H1 (cell line): ENCODE data around the gene ZNF587B. TPM values are rescaled to one million over a fixed set of nuclear protein-coding genes. Genes with fewer than 3 reads are reported as not detected.

Source experiments
- CTCF ChIA-PET: fragments of 300-600 bp; sonication (Branson Sonifier 250); formaldehyde crosslinking; loops from one replicate; lab custom pipeline; 2021; ENCODE audit not compliant: partially characterized antibody; lab: Charles Lee
- POLR2A ChIA-PET: fragments of 300-600 bp; sonication (Branson Sonifier 250); formaldehyde crosslinking; loops from one replicate; lab custom pipeline; 2021; ENCODE audit warnings: inconsistent platforms; ENCODE audit not compliant: partially characterized antibody; lab: Charles Lee
- DNase-seq, 2 experiments: peaks; one replicate each; pipeline versions ENCODE4 v3.0.0 to v3.0.0-alpha.2; 2010 to 2022; ENCODE audit warnings: low spot score in 2 of 2, low read depth in 1 of 2, mixed read lengths in 1 of 2
- FAIRE-seq: peaks from 2 replicates; lab custom pipeline; 2011; peaks lifted over from hg19 to GRCh38; lab: Jason Lieb, UNC
- H2AFZ ChIP-seq: 2 replicates; pipeline ENCODE4 v1.8.1; 2012; ENCODE audit warnings: low read length, inconsistent platforms
- H2AK5ac ChIP-seq: 2 replicates; pipeline ENCODE4 v1.6.1; 2013; ENCODE audit warnings: low read depth, low read length
- H2BK120ac ChIP-seq: replicated peaks from 2 replicates; pipeline ENCODE3; 2013; ENCODE audit warnings: low read depth, low read length, inconsistent platforms
- H2BK12ac ChIP-seq: 2 replicates; pipeline ENCODE4 v1.6.1; 2013; ENCODE audit warnings: low read depth, low read length
- H2BK15ac ChIP-seq: 2 replicates; pipeline ENCODE4 v1.6.1; 2013; ENCODE audit warnings: low read length
- H2BK20ac ChIP-seq: 2 replicates; pipeline ENCODE4 v1.6.1; 2013; ENCODE audit warnings: low read length
- H2BK5ac ChIP-seq: 2 replicates; pipeline ENCODE4 v1.6.1; 2013; ENCODE audit warnings: low read depth, low read length
- H3K14ac ChIP-seq: 2 replicates; pipeline ENCODE4 v1.6.1; 2013; ENCODE audit warnings: inconsistent platforms; ENCODE audit not compliant: insufficient read length
- H3K18ac ChIP-seq: 2 replicates; pipeline ENCODE4 v1.6.1; 2013; ENCODE audit warnings: low read length; ENCODE audit errors: extremely low read depth
- H3K23ac ChIP-seq: 2 replicates; pipeline ENCODE4 v1.6.1; 2013; ENCODE audit warnings: inconsistent platforms; ENCODE audit not compliant: insufficient read length
- H3K23me2 ChIP-seq: 2 replicates; pipeline ENCODE4 v1.6.1; 2013; ENCODE audit warnings: low read depth, low read length
- H3K27ac ChIP-seq: 2 replicates; pipeline ENCODE4 v1.6.1; 2011; ENCODE audit warnings: low read depth, low read length, inconsistent platforms
- H3K27me3 ChIP-seq, 4 experiments: replicated peaks in 1 of 4; 1 replicate in 1 of 4; 2 replicates in 3 of 4; pipeline versions ENCODE4 v1.6.1 to v1.8.1; 2011 to 2013; ENCODE audit warnings: low read length in 3 of 4, mild to moderate bottlenecking in 3 of 4, inconsistent platforms in 2 of 4, mixed read lengths in 2 of 4, moderate library complexity in 1 of 4; ENCODE audit not compliant: control insufficient read depth in 3 of 4, insufficient read depth in 3 of 4; ENCODE audit errors: extremely low read depth in 1 of 4
- H3K36me3 ChIP-seq, 4 experiments: 2 replicates each; pipeline versions ENCODE4 v1.6.1 to v1.8.1; 2011 to 2013; ENCODE audit warnings: mild to moderate bottlenecking in 4 of 4, low read length in 3 of 4, moderate library complexity in 2 of 4, control low read depth in 1 of 4, inconsistent platforms in 1 of 4; ENCODE audit not compliant: insufficient read depth in 4 of 4, control insufficient read depth in 2 of 4
- H3K4ac ChIP-seq: replicated peaks from 2 replicates; pipeline ENCODE3; 2013; ENCODE audit warnings: low read length, low read depth, mixed read lengths, inconsistent platforms; ENCODE audit not compliant: insufficient read length
- H3K4me1 ChIP-seq, 4 experiments: replicated peaks in 1 of 4; 1 replicate in 1 of 4; 2 replicates in 3 of 4; pipeline versions ENCODE4 v1.6.1 to v1.8.1; 2011 to 2013; ENCODE audit warnings: low read length in 3 of 4, inconsistent platforms in 2 of 4, mixed read lengths in 1 of 4; ENCODE audit not compliant: insufficient read depth in 4 of 4, control insufficient read depth in 3 of 4
- H3K4me2 ChIP-seq, 2 experiments: 2 replicates each; pipeline versions ENCODE4 v1.6.1 to v1.8.1; 2011 to 2013; ENCODE audit warnings: low read depth in 2 of 2, low read length in 2 of 2, control low read depth in 1 of 2, inconsistent platforms in 1 of 2, mild to moderate bottlenecking in 1 of 2; ENCODE audit not compliant: insufficient read depth in 1 of 2
- H3K4me3 ChIP-seq, 4 experiments: fragments of 200-600, 300-600 bp in 1 of 4; sonication (generic), shearing (Covaris generic), sonication (Bioruptor Twin) in 1 of 4; 2 replicates each; pipeline versions ENCODE4 v1.5.1 to v1.8.1; 2011 to 2016; ENCODE audit warnings: low read length in 4 of 4, low read depth in 3 of 4, control low read depth in 2 of 4, inconsistent platforms in 2 of 4, mild to moderate bottlenecking in 2 of 4, mixed read lengths in 1 of 4, moderate library complexity in 1 of 4; ENCODE audit not compliant: insufficient read depth in 2 of 4; ENCODE audit errors: extremely low read depth in 1 of 4
- H3K56ac ChIP-seq: replicated peaks from 2 replicates; pipeline ENCODE3; 2013; ENCODE audit warnings: low read depth, mild to moderate bottlenecking, mixed read lengths, low read length, inconsistent platforms; ENCODE audit not compliant: insufficient read length
- H3K79me1 ChIP-seq: 2 replicates; pipeline ENCODE4 v1.6.1; 2013; ENCODE audit warnings: low read depth, low read length, control low read depth
- H3K79me2 ChIP-seq, 2 experiments: 2 replicates each; pipeline versions ENCODE4 v1.6.1 to v1.8.1; 2012 to 2013; ENCODE audit warnings: low read length in 2 of 2, mild to moderate bottlenecking in 2 of 2, inconsistent platforms in 1 of 2; ENCODE audit not compliant: insufficient read depth in 2 of 2, control insufficient read depth in 1 of 2
- H3K9ac ChIP-seq, 4 experiments: replicated peaks in 1 of 4; 1 replicate in 1 of 4; 2 replicates in 3 of 4; pipeline versions ENCODE4 v1.6.1 to v1.8.1; 2011 to 2013; ENCODE audit warnings: low read depth in 3 of 4, low read length in 3 of 4, control low read depth in 2 of 4, mild to moderate bottlenecking in 2 of 4, moderate library complexity in 2 of 4, inconsistent platforms in 1 of 4; ENCODE audit errors: extremely low read depth in 1 of 4
- H3K9me3 ChIP-seq, 2 experiments: 2 replicates each; pipeline versions ENCODE4 v1.6.1 to v1.8.1; 2012 to 2013; ENCODE audit warnings: mild to moderate bottlenecking in 2 of 2, moderate library complexity in 2 of 2, control low read depth in 1 of 2, inconsistent platforms in 1 of 2, low read depth in 1 of 2, low read length in 1 of 2, mixed read lengths in 1 of 2; ENCODE audit not compliant: insufficient read depth in 2 of 2
- H4K20me1 ChIP-seq, 2 experiments: replicated peaks in 1 of 2; 2 replicates each; pipeline versions ENCODE3 to v1.8.1; 2011 to 2013; ENCODE audit warnings: inconsistent platforms in 2 of 2, low read length in 2 of 2, mild to moderate bottlenecking in 1 of 2; ENCODE audit not compliant: insufficient read depth in 2 of 2, control insufficient read depth in 1 of 2
- H4K5ac ChIP-seq: 2 replicates; pipeline ENCODE4 v1.6.1; 2013; ENCODE audit warnings: low read length, low read depth, mixed read lengths, inconsistent platforms; ENCODE audit not compliant: insufficient read length
- H4K8ac ChIP-seq: 2 replicates; pipeline ENCODE4 v1.8.0; 2013; ENCODE audit warnings: mild to moderate bottlenecking, moderate library complexity, low read length, inconsistent platforms; ENCODE audit not compliant: insufficient read depth; ENCODE audit errors: extremely low read depth
- H4K91ac ChIP-seq: replicated peaks from 2 replicates; pipeline ENCODE3; 2013; ENCODE audit warnings: low read length, mixed read lengths, inconsistent platforms; ENCODE audit not compliant: insufficient read length
- BACH1 ChIP-seq: IDR thresholded peaks from 2 replicates; pipeline ENCODE4 v1.6.1; 2012; ENCODE audit warnings: low read length, improper control_type of control experiment
- CHD2 ChIP-seq: IDR thresholded peaks from 2 replicates; pipeline ENCODE4 v1.6.1; 2012; ENCODE audit warnings: low read length, improper control_type of control experiment
- FOSL1 ChIP-seq: IDR thresholded peaks from 2 replicates; pipeline ENCODE4 v1.6.1; 2011; ENCODE audit warnings: mild to moderate bottlenecking, low read depth, low read length, moderate library complexity; ENCODE audit not compliant: insufficient read depth
- JUN ChIP-seq: IDR thresholded peaks from 2 replicates; pipeline ENCODE4 v1.6.1; 2011; ENCODE audit warnings: low read depth, mild to moderate bottlenecking, improper control_type of control experiment, low read length
- MAFK ChIP-seq: IDR thresholded peaks from 2 replicates; pipeline ENCODE4 v1.6.1; 2012; ENCODE audit warnings: low read depth, mild to moderate bottlenecking, improper control_type of control experiment, low read length
- SAP30 ChIP-seq: fragments of 300-600 bp; sonication (generic); IDR thresholded peaks from 2 replicates; pipeline ENCODE4 v1.7.1; 2012; ENCODE audit warnings: low read length, moderate library complexity, mild to moderate bottlenecking, inconsistent platforms; ENCODE audit not compliant: insufficient read depth, insufficient replicate concordance
- SUZ12 ChIP-seq: fragments of 200-600 bp; sonication (generic); IDR thresholded peaks from 2 replicates; pipeline ENCODE4 v1.6.1; 2012; ENCODE audit warnings: mild to moderate bottlenecking, inconsistent platforms, low read length, moderate library complexity, mixed read lengths
- TBP ChIP-seq: IDR thresholded peaks from 2 replicates; pipeline ENCODE4 v1.6.1; 2011; ENCODE audit warnings: low read depth, low read length, improper control_type of control experiment
- TEAD4 ChIP-seq: IDR thresholded peaks from 2 replicates; pipeline ENCODE4 v1.6.1; 2012; ENCODE audit warnings: low read depth, low read length, inconsistent platforms, mixed read lengths
- ZNF274 ChIP-seq: IDR thresholded peaks from 2 replicates; pipeline ENCODE4 v1.7.0; 2012; ENCODE audit warnings: low read length, borderline replicate concordance; ENCODE audit errors: extremely low read depth
- WGBS, 2 experiments: shearing (Covaris generic) in 1 of 2; methylation state at CpG; one replicate each; pipeline versions ENCODE4 v1.1.6 to v1.1.7; 2013 to 2015; ENCODE audit warnings: low lambda C conversion rate in 2 of 2, mixed read lengths in 2 of 2, inconsistent platforms in 1 of 2, low coverage in 1 of 2, missing lambda C conversion rate in 1 of 2; ENCODE audit not compliant: insufficient replicate concordance in 2 of 2, insufficient coverage in 1 of 2, insufficient read length in 1 of 2; ENCODE audit errors: extremely low coverage in 1 of 2, missing lambda C conversion rate in 1 of 2; 5-methylcytosine and 5-hydroxymethylcytosine counted together
- polyA plus RNA-seq, 7 experiments: library from polyadenylated mRNA; depleted of rRNA in 3 of 7; stranded (reverse) in 5 of 7; unstranded in 2 of 7; fragments of >200 nt in 5 of 7; fragments of 200-250 nt in 2 of 7; gene quantifications; 1 replicate in 5 of 7; 2 replicates in 1 of 7; 4 replicates in 1 of 7; pipeline versions ENCODE4 v1.2.1 to v1.2.3, GENCODE V29; 2011 to 2013; ENCODE audit warnings: missing spikeins in 2 of 7, mixed read lengths in 2 of 7
- total RNA-seq: library from RNA; stranded (reverse); fragmentation: NEBNext Ultra II Directional; extraction: Animal tissue kit (Norgen Biotek cat#: 25700); gene quantifications from 2 replicates; pipeline ENCODE4 v1.2.1, GENCODE V29; 2021
- TF ChIP-seq, protein P1 (sequence below): IDR thresholded peaks from 2 replicates; pipeline ENCODE4 v1.6.1; 2011; ENCODE audit warnings: low read depth, mild to moderate bottlenecking, low read length; ENCODE audit not compliant: insufficient read depth
- TF ChIP-seq, protein P2 (sequence below): IDR thresholded peaks from 2 replicates; pipeline ENCODE4 v1.6.1; 2012; ENCODE audit warnings: inconsistent platforms

ZNF587B gene
- total and polyA plus RNA-seq, 2 of the 8 experiments (the other 6 are each of a cell fraction or from before 2014, with no cell fraction given), result 13.8 to 60.1 TPM

GRCh38 chr19:57888107-57888559, 58.0 kb downstream of the ZNF587B start:
- H3K9ac ChIP-seq, result peak overlapping the region; percentile 93 to 97 (median 97)
- no peak overlapping the region for H3K4ac ChIP-seq
- H2AK5ac ChIP-seq, result 0 out of 2 replicates have a peak overlapping the region, but pooled peaks have one; percentile 54
- H2BK12ac ChIP-seq, result no peak overlapping the region
- ChIA-PET POLR2A (interaction anchor here (0.6 to 11.1 kb wide), 27 partner anchors 8 to 296 kb away, joined by 3 to 103 read pairs (median 7); partner anchors contain the start of genes ZNF135, ZNF417, ZNF418 and ZNF552), CTCF (interaction anchor here (0.6 to 1.7 kb wide), 7 partner anchors 8 to 142 kb away, joined by 3 to 9 read pairs (median 4); partner anchors contain the start of genes ZNF587B and ZNF776)
- 0% methylated on average over 8 of the region's 8 CpGs; no CpG with 5 or more reads in 1 of the 2 experiments for WGBS, 2 experiments
- peaks cover 0 to 26% (median 11%) of the 10 kb centered on the region in 4 experiments; a peak in 5 of 8 replicates for H3K36me3 ChIP-seq
- peak overlapping the region; percentile 94 for H3K27ac ChIP-seq
- H3K23ac ChIP-seq, result no peak overlapping the region
- H4K91ac ChIP-seq, result peak overlapping the region; percentile 84
- H3K4me1 ChIP-seq, result peaks cover 3 to 18% (median 10%) of the 10 kb centered on the region in 4 experiments; a peak in 6 of 7 replicates
- H3K4me2 ChIP-seq, result peak overlapping the region; percentile 77 to 79
- H2BK120ac ChIP-seq, result no peak overlapping the region
- H4K5ac ChIP-seq, result peak overlapping the region; percentile 84
- peak overlapping the region; percentile 89 to 97 (median 96) for H3K4me3 ChIP-seq
- H2BK15ac ChIP-seq, result no peak overlapping the region
- H2BK5ac ChIP-seq, result peak overlapping the region; percentile 90
- H3K79me1 ChIP-seq, result no peaks in the 10 kb centered on the region
- H3K9me3 ChIP-seq, result no peaks in the 10 kb centered on the region
- H3K14ac ChIP-seq, result no peak overlapping the region
- FAIRE-seq (no peak), DNase-seq (no peak)
- no peak overlapping the region for H2BK20ac ChIP-seq
- H3K56ac ChIP-seq, result peak overlapping the region; percentile 91
- no peaks in the 10 kb centered on the region for H3K27me3 ChIP-seq
- H4K8ac ChIP-seq, result peak overlapping the region; percentile 97; the same call in 1 of the 2 replicates
- peaks cover 42 to 56% of the 10 kb centered on the region in 2 experiments for H3K79me2 ChIP-seq
- peak overlapping the region; percentile 4; the same call in 1 of the 2 replicates for H3K18ac ChIP-seq
- peaks cover 3% of the 10 kb centered on the region; the same call in 1 of the 2 replicates for H3K23me2 ChIP-seq
- H4K20me1 ChIP-seq, result peaks cover 7 to 10% of the 10 kb centered on the region in 2 experiments
- H2AFZ ChIP-seq, result no peak overlapping the region
- TF ChIP-seq CHD2 (no peak), SAP30 (no peak), TEAD4 (no peak), TBP (no peak), MAFK (no peak), BACH1 (no peak), ZNF274 (no peak), SUZ12 (no peak), FOSL1 (no peak), JUN (no peak)
- TF ChIP-seq, protein P1, sequence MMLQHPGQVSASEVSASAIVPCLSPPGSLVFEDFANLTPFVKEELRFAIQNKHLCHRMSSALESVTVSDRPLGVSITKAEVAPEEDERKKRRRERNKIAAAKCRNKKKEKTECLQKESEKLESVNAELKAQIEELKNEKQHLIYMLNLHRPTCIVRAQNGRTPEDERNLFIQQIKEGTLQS, result no peak
- TF ChIP-seq, protein P2, sequence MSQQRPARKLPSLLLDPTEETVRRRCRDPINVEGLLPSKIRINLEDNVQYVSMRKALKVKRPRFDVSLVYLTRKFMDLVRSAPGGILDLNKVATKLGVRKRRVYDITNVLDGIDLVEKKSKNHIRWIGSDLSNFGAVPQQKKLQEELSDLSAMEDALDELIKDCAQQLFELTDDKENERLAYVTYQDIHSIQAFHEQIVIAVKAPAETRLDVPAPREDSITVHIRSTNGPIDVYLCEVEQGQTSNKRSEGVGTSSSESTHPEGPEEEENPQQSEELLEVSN, result no peak
